SU-DHL-6 (cell line): ENCODE results near the gene INTS6.

ENCODE experiments used
- H2AFZ ChIP-seq: fragments of 200-600 bp; sonication (generic); 2 replicates; pipeline ENCODE4 v1.6.1; 2014; ENCODE audit warnings: low read depth, mild to moderate bottlenecking, moderate library complexity, mixed read lengths, antibody characterized with exemption, low read length; ENCODE audit not compliant: severe bottlenecking
- H3F3A ChIP-seq: fragments of 200-600 bp; shearing (Covaris generic); 2 replicates; pipeline ENCODE4 v1.6.0; 2016; ENCODE audit warnings: antibody characterized with exemption, mild to moderate bottlenecking; ENCODE audit not compliant: insufficient read depth
- H3K27ac ChIP-seq: fragments of 200-600 bp; sonication (generic); 2 replicates; pipeline ENCODE4 v1.5.1; 2016; ENCODE audit warnings: low read depth, mild to moderate bottlenecking, low read length, moderate library complexity, mixed read lengths
- H3K27me3 ChIP-seq: fragments of 200-600 bp; sonication (generic), shearing (Covaris generic); 2 replicates; pipeline ENCODE4 v1.6.0; 2014; ENCODE audit warnings: mild to moderate bottlenecking, low read length
- H3K36me3 ChIP-seq: fragments of 200-600 bp; sonication (generic); 2 replicates; pipeline ENCODE4 v1.6.1; 2014; ENCODE audit warnings: mild to moderate bottlenecking, low read length, mixed read lengths
- H3K4me2 ChIP-seq: fragments of 300-600, 200-600 bp; shearing (Covaris generic), sonication (generic); 2 replicates; pipeline ENCODE4 v1.6.0; 2014; ENCODE audit warnings: low read length, low read depth, mild to moderate bottlenecking; ENCODE audit not compliant: poor library complexity, severe bottlenecking
- H3K4me3 ChIP-seq: fragments of 200-600 bp; sonication (generic); 2 replicates; pipeline ENCODE4 v1.5.1; 2014; ENCODE audit warnings: antibody characterized with exemption, low read length, mild to moderate bottlenecking, mixed read lengths; ENCODE audit not compliant: insufficient read depth, poor library complexity, severe bottlenecking
- H3K79me2 ChIP-seq: fragments of 200-600 bp; sonication (generic); 2 replicates; pipeline ENCODE4 v1.6.1; 2014; ENCODE audit warnings: mild to moderate bottlenecking, low read length, moderate library complexity; ENCODE audit not compliant: insufficient read depth
- H3K9ac ChIP-seq: fragments of 200-600 bp; sonication (generic); 2 replicates; pipeline ENCODE4 v1.7.0; 2014; ENCODE audit warnings: mild to moderate bottlenecking, low read length
- H3K9me2 ChIP-seq: fragments of 200-600 bp; sonication (generic); replicated peaks from 2 replicates; pipeline ENCODE4 v1.6.1; 2014; ENCODE audit warnings: low read length; ENCODE audit not compliant: insufficient read depth
- H3K9me3 ChIP-seq: fragments of 200-600 bp; sonication (generic); 2 replicates; pipeline ENCODE4 v1.6.1; 2014; ENCODE audit warnings: low read length, mixed read lengths; ENCODE audit not compliant: insufficient read depth
- H4K20me1 ChIP-seq: fragments of 200-600 bp; sonication (generic); 2 replicates; pipeline ENCODE4 v1.6.1; 2014; ENCODE audit warnings: low read depth, mild to moderate bottlenecking, antibody characterized with exemption, low read length, moderate library complexity, mixed read lengths
- CTCF ChIP-seq: fragments of 200-600 bp; sonication (generic); IDR thresholded peaks from one replicate; pipeline ENCODE4 v1.5.1; 2017; ENCODE audit warnings: antibody characterized with exemption, mild to moderate bottlenecking, low read length, moderate library complexity; ENCODE audit not compliant: insufficient read depth, poor library complexity, severe bottlenecking
- EZH2phosphoT487 ChIP-seq: fragments of 200-600 bp; sonication (generic), shearing (Covaris generic); conservative IDR thresholded peaks from 2 replicates; pipeline ENCODE4 v1.6.1; 2018; ENCODE audit warnings: mild to moderate bottlenecking, antibody characterized with exemption, low read length, moderate library complexity, mixed read lengths

INTS6 gene

DNA sequence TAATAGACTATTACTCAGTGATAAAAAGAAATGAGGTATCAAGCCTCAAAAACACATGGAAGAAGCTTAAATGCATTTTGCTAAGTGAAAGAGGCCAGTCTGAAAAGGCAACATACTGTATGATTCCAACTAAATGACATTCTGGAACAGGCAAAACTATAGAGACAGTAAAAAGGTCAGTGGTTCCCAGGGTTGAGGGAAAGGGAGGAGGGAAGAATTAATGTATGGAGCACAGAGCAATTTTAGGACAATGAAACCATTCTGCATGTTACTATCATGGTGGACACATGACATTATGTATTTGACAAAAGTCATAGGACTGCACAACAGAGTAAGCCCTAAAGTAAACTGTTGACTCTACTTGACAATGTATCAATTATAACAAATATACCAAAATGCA, 119.0 kb downstream of the INTS6 start:
- no peaks in the 10 kb centered on the region for H3K9me3 ChIP-seq
- TF ChIP-seq EZH2phosphoT487 (no peak), CTCF (no peak)
- no peaks in the 10 kb centered on the region for H3K79me2 ChIP-seq
- H3K27ac ChIP-seq: no peak overlapping the region
- H3K9ac ChIP-seq: no peak overlapping the region
- no peaks in the 10 kb centered on the region for H4K20me1 ChIP-seq
- no peaks in the 10 kb centered on the region for H3F3A ChIP-seq
- H3K36me3 ChIP-seq: no peaks in the 10 kb centered on the region
- H3K9me2 ChIP-seq: no peaks in the 10 kb centered on the region
- no peak overlapping the region for H3K4me2 ChIP-seq
- H2AFZ ChIP-seq: no peak overlapping the region
- no peaks in the 10 kb centered on the region for H3K27me3 ChIP-seq
- no peak overlapping the region for H3K4me3 ChIP-seq

GRCh38 chr13:51333421-51333820, 119.4 kb downstream of the INTS6 start:
- H3K79me2 ChIP-seq: no peaks in the 10 kb centered on the region
- no peaks in the 10 kb centered on the region for H4K20me1 ChIP-seq
- no peak overlapping the region for H3K9ac ChIP-seq

GRCh38 chr13:51332566-51333361, 120.1 kb downstream of the INTS6 start:
- Histone ChIP-seq H3F3A (no peaks in the 10 kb centered on the region), H3K9ac (no peak overlapping the region), H3K36me3 (no peaks in the 10 kb centered on the region), H3K27me3 (no peaks in the 10 kb centered on the region), H4K20me1 (no peaks in the 10 kb centered on the region), H3K9me3 (no peaks in the 10 kb centered on the region), H3K79me2 (no peaks in the 10 kb centered on the region), H3K27ac (no peak overlapping the region), H3K9me2 (no peaks in the 10 kb centered on the region), H3K4me3 (no peak overlapping the region), H3K4me2 (no peak overlapping the region), H2AFZ (no peak overlapping the region)
- TF ChIP-seq EZH2phosphoT487: no peak
- no peak for TF ChIP-seq CTCF

More at GRCh38 chr13:51333421-51333820, 119.4 kb downstream of the INTS6 start:
- Histone ChIP-seq H3K9me3 (no peaks in the 10 kb centered on the region), H3K4me2 (no peak overlapping the region), H3F3A (no peaks in the 10 kb centered on the region), H3K27me3 (no peaks in the 10 kb centered on the region), H3K36me3 (no peaks in the 10 kb centered on the region), H3K9me2 (no peaks in the 10 kb centered on the region), H3K4me3 (no peak overlapping the region), H2AFZ (no peak overlapping the region), H3K27ac (no peak overlapping the region)
- no peak for TF ChIP-seq CTCF
- TF ChIP-seq EZH2phosphoT487: no peak
